ENCODE results near the gene CASZ1. TPM values are rescaled to one million over a fixed set of nuclear protein-coding genes. Genes with fewer than 3 reads are reported as not detected.

CASZ1 gene
- total RNA-seq, result 3.6 and 6.7 TPM in 2 replicates

DNA sequence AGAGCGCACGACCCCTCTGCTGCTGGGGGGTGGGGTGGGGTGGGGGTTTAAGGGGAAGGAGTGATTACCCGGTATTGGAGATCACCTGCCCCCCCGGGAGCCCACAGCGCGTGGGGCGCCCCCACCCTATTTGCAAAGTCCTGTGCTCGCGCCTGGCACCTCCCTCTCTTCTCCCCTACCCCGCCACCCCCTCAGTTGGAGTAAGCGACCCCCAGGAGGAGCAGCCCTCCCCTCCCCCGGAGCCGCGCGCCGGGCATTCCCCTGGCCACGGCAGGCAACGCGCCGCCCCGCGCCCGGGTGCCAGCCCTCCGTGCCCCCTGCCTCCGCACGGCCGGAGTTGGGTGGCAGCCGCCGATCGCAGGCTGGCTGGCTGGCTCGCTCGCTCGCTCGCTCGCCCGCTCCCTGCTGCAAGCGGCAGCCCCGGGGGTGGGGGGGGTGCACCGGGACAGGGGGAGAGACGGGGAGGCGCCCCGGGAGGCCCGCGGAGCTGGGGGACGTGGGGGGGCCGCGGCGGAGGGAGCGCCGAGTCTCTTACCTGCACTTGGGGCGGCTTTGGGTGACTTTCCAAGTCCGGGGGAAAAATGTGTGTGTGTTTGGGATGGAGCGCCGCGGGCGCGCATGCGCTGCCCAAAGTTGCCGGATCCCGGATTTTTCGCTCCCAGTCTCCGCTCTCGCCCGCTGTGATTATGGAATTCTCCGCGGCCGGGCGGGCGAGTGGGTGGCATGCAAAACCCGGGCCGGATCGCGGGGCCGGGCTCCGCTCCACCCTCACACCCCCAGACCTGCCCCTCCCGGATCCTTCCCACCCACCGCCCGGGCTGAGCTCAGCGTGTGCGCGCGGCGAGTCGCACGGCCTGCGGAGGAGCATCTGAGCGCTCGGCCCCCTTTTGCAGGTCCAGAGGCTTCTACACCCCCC is at the start of gene CASZ1:
Gene CASZ1, minus strand, starts transcription at position 618 of the 916 bp plus-strand sequence. CDS start 102,757 bp downstream, outside the sequence.

Other genes starting within 250 kb of the CASZ1 start
- 48.0 and 66.1 TPM in 2 replicates for gene TARDBP, start 216.0 kb upstream of the CASZ1 start, total RNA-seq

Measured in mammary microvascular endothelial cell (primary cell).